ENCODE results near the gene CDH5.

Gene CDH5

GRCh38 chr16:66418165-66418962, 51.9 kb downstream of the CDH5 start:
- DNase-seq (ENCODE audit: low read depth): no peak

GRCh38 chr16:66419527-66419926, 53.0 kb downstream of the CDH5 start:
- DNase-seq (ENCODE audit: low read depth): no peak

GRCh38 chr16:66420396-66420795, 53.9 kb downstream of the CDH5 start:
- DNase-seq (ENCODE audit: low read depth): no peak

- DNase-seq (ENCODE audit: low read depth): no peak
Observed at GRCh38 chr16:66421891-66422290, 55.4 kb downstream of the CDH5 start.

- DNase-seq (ENCODE audit: low read depth): no peak
Observed at GRCh38 chr16:66422366-66422765, 55.9 kb downstream of the CDH5 start.

- no peak for DNase-seq (ENCODE audit: low read depth)
Observed at GRCh38 chr16:66423177-66423576, 56.7 kb downstream of the CDH5 start.

GRCh38 chr16:66425651-66426050, 59.2 kb downstream of the CDH5 start:
- no peak for DNase-seq (ENCODE audit: low read depth)

GRCh38 chr16:66426112-66427035, 59.9 kb downstream of the CDH5 start:
- DNase-seq (ENCODE audit: low read depth): no peak

- DNase-seq (ENCODE audit: low read depth): no peak
Observed at GRCh38 chr16:66427036-66427860, 60.8 kb downstream of the CDH5 start, which contains the start of gene BEAN1. Gene BEAN1, plus strand, starts transcription at chr16:66427295. Its CDS starts 10,382 bp downstream, at chr16:66437677.

GRCh38 chr16:66427871-66428681, 61.6 kb downstream of the CDH5 start:
- no peak for DNase-seq (ENCODE audit: low read depth)

- DNase-seq (ENCODE audit: low read depth): no peak
Observed at GRCh38 chr16:66428682-66429251, 62.3 kb downstream of the CDH5 start.

- DNase-seq (ENCODE audit: low read depth): no peak
Observed at GRCh38 chr16:66429290-66429962, 62.9 kb downstream of the CDH5 start.

- DNase-seq (ENCODE audit: low read depth): no peak
Observed at GRCh38 chr16:66430214-66430613, 63.7 kb downstream of the CDH5 start.

- DNase-seq (ENCODE audit: low read depth): no peak
Observed at GRCh38 chr16:66431760-66432159, 65.3 kb downstream of the CDH5 start.

- DNase-seq (ENCODE audit: low read depth): no peak
Observed at GRCh38 chr16:66432429-66432828, 65.9 kb downstream of the CDH5 start.

GRCh38 chr16:66434619-66435430, 68.3 kb downstream of the CDH5 start:
- DNase-seq (ENCODE audit: low read depth): no peak

GRCh38 chr16:66435896-66436295, 69.4 kb downstream of the CDH5 start:
- no peak for DNase-seq (ENCODE audit: low read depth)

GRCh38 chr16:66437391-66437945, 71.0 kb downstream of the CDH5 start:
- no peak for DNase-seq (ENCODE audit: low read depth)

- DNase-seq (ENCODE audit: low read depth): no peak
Observed at GRCh38 chr16:66438536-66438935, 72.0 kb downstream of the CDH5 start.

Measured in fibroblast of gingiva (primary cell).